SK-N-SH (cell line): ENCODE results near the gene FBXW10.
"Not testable (repeated sequence)": the region's sequence is repeated elsewhere in the genome, so short reads cannot be mapped to it uniquely, and the experiment has no call there.

Source experiments
- CTCF ChIP-seq: fragments of 200-600 bp; sonication (generic); IDR thresholded peaks from 2 replicates; pipeline ENCODE4 v1.6.1; 2017; ENCODE audit warnings: antibody characterized with exemption, mild to moderate bottlenecking, moderate library complexity
- ELF1 ChIP-seq: IDR thresholded peaks from 2 replicates; pipeline ENCODE4 v1.4.0; 2012
- EZH2phosphoT487 ChIP-seq: fragments of 200-600 bp; sonication (generic); IDR thresholded peaks from 2 replicates; pipeline ENCODE4 v1.6.1; 2017; ENCODE audit warnings: low read depth, mixed run types, mild to moderate bottlenecking, antibody characterized with exemption, moderate library complexity, borderline replicate concordance
- MEF2A ChIP-seq: IDR thresholded peaks from 2 replicates; pipeline ENCODE4 v1.4.0; 2012; ENCODE audit warnings: low read depth, borderline replicate concordance
- MXI1 ChIP-seq: IDR thresholded peaks from 2 replicates; pipeline ENCODE4 v1.6.1; 2012; ENCODE audit warnings: mild to moderate bottlenecking, low read depth, low read length, improper control_type of control experiment
- NFIC ChIP-seq: IDR thresholded peaks from 2 replicates; pipeline ENCODE4 v1.4.0; 2012; ENCODE audit warnings: borderline replicate concordance
- NRF1 ChIP-seq: IDR thresholded peaks from 2 replicates; pipeline ENCODE4 v1.6.1; 2012; ENCODE audit warnings: low read depth, mild to moderate bottlenecking, low read length
- RCOR1 ChIP-seq: fragments of 150-350 bp; IDR thresholded peaks from 2 replicates; pipeline ENCODE4 v1.6.1; 2017; ENCODE audit warnings: antibody characterized with exemption, low read length
- SMC3 ChIP-seq: IDR thresholded peaks from 2 replicates; pipeline ENCODE4 v1.6.1; 2012; ENCODE audit warnings: low read depth, low read length, improper control_type of control experiment
- TAF1 ChIP-seq: IDR thresholded peaks from 2 replicates; pipeline ENCODE4 v1.6.1; 2012; ENCODE audit warnings: low read depth, mild to moderate bottlenecking, low read length, moderate library complexity, borderline replicate concordance
- TEAD4 ChIP-seq: IDR thresholded peaks from 2 replicates; pipeline ENCODE4 v1.4.0; 2012; ENCODE audit warnings: mild to moderate bottlenecking, borderline replicate concordance; ENCODE audit not compliant: insufficient read depth
- ZBTB33 ChIP-seq: IDR thresholded peaks from 2 replicates; pipeline ENCODE4 v1.4.0; 2012; ENCODE audit warnings: low read depth, borderline replicate concordance

- not testable (repeated sequence) for TF ChIP-seq RCOR1, TEAD4, MXI1, CTCF, ELF1, TAF1, ZBTB33, MEF2A, NRF1, SMC3, NFIC, EZH2phosphoT487
Measured at GRCh38 chr17:18744726-18745125, 872 bp downstream of the FBXW10 start.
